Measurements from ENCODE around the gene LYPD1.

The LYPD1 gene

GRCh38 chr2:132627536-132627935 lies 42.5 kb downstream of the LYPD1 start:
- DNase-seq = no peak

DNA sequence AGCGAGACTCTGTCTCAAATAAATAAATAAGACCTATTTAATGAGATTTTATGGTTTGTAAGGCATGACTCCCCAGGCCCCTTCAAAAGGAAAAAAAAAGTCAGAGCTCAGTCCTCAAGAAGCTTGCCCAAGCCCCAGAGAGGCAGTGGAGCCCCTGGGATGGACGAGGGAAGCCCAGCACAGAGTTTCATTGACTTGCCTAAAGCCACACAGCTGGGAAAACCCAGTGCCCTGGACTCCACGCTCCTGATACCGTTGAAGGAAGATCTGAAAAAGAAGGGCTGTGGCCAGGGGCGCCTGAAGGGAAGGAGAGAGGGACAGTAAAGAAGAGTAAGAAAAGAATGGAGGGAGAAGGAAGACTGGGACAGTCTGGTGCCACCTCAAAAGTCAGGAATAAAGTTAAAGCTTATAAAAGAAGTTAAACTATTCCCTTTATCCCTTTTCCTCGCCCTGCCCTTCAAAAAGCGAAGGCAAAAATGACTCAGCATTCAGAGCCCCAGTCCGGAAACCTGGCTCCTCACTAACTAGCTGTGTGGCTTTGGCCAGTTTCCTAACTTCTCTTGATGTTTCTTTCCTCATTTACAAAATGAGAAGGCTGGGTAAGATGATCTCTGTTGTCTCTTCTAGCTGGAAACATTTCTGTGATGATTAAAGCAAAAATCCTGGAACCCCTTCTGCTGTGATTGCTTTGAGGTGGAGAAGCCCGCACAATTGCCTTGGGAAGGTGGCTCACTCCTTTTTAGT lies 46.7 kb downstream of the LYPD1 start:
- no peak for DNase-seq

GRCh38 chr2:132621131-132621875 lies 48.7 kb downstream of the LYPD1 start:
- DNase-seq = no peak

GRCh38 chr2:132620115-132620514 lies 49.9 kb downstream of the LYPD1 start:
- no peak for DNase-seq

DNA sequence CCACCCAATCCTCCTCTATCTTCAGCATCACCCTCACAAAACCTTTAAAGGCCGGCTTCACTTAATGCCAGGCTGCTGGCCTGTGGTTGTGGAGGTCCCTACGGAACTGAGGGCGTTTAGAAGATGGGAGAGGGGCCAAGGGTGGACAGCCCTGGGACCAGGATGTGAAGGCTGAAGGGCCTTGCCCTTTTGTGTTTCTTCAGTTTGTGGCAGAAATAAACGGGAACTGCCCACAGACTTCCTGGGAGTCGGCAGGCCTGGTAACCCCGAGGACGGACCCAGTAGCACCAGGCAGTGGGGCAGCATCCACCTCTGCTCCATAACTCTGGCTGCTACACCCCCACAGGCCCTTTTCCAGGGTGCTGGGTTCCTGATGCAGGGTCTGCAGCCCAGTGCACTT lies 51.3 kb downstream of the LYPD1 start:
- no peak for DNase-seq

DNA sequence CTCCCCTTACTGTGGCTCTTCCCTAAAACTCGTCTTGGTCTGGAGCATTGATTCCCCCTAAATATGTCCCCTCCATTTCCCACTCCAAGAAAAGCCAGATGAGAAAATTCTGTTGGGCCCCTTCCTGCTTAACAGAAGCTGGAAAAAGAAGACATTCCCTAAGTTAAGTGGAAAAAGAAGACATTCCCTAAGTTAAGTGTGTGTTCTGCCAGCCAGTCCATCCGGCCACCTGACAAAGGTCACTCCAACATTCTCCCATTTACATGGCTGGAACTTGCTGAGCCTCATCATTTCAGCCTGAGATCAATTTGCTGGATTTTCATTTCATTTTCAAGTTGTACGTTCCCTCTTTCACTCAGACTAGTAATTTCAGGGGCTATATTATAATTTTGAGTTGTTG lies 52.0 kb downstream of the LYPD1 start:
- DNase-seq = no peak

- no peak for DNase-seq
Measured at GRCh38 chr2:132615329-132616085, 54.5 kb downstream of the LYPD1 start.

- no peak for DNase-seq
Measured at GRCh38 chr2:132611719-132612118, 58.3 kb downstream of the LYPD1 start.

DNA sequence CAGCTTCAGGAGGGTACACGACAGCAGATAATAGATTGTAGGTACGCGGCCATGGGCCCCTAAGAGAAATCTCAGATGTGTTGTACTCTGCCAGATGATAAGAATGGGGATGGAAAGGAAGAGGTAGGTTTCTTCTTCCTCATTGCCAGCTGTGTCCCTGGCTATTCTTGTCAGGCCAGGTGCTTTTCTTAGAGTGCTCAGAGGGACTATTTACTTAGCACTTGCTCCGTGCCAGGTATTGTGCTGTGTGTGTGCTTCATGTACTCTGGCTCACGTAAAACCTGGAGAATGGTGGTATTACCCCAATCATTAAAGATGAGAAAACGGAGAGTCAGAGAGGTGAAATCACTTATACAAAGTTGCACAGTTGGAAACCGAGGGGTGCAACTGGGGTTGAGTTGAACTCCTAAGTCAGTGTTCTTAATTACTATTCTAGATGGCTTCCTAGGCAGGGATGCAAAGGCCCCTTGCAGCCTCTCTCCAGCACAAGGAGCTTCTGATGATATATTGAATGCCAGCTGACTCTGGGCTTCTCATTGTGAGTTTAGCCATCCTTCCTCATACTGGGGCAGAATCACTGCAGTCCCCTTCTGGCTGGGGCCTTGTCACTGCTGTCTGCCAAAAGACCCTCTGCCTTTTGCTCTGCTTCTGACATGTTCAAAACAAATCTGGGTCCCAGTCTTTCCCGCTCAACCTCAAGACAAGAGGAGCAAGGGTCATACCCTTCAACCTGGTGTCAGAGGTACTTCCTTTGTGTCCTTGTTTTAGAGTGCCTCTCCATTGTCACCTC lies 60.7 kb downstream of the LYPD1 start:
- DNase-seq = no peak

- no peak for DNase-seq
Measured at GRCh38 chr2:132608311-132608710, 61.7 kb downstream of the LYPD1 start.

GRCh38 chr2:132607426-132608090 lies 62.4 kb downstream of the LYPD1 start:
- DNase-seq = no peak

DNA sequence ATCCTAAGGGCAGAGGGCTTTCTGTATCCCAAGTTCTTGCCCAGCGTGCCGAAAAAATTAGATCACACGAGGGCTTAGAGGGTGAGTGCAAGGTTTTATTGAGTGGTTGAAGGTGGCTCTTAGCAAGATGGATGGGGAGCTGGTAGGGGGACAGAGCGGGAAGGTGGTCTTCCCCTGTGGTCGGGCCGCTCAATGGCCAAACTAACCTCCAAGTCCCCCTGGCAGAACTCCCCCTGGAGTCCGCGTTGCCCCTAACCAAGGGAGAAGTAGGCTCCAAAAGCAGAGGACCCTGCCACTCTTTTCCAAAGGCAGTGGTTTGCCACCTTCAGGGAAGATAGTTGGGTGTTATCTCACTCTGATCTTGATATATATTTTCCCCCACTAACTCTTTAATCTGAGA lies 63.4 kb downstream of the LYPD1 start:
- DNase-seq = no peak

DNA sequence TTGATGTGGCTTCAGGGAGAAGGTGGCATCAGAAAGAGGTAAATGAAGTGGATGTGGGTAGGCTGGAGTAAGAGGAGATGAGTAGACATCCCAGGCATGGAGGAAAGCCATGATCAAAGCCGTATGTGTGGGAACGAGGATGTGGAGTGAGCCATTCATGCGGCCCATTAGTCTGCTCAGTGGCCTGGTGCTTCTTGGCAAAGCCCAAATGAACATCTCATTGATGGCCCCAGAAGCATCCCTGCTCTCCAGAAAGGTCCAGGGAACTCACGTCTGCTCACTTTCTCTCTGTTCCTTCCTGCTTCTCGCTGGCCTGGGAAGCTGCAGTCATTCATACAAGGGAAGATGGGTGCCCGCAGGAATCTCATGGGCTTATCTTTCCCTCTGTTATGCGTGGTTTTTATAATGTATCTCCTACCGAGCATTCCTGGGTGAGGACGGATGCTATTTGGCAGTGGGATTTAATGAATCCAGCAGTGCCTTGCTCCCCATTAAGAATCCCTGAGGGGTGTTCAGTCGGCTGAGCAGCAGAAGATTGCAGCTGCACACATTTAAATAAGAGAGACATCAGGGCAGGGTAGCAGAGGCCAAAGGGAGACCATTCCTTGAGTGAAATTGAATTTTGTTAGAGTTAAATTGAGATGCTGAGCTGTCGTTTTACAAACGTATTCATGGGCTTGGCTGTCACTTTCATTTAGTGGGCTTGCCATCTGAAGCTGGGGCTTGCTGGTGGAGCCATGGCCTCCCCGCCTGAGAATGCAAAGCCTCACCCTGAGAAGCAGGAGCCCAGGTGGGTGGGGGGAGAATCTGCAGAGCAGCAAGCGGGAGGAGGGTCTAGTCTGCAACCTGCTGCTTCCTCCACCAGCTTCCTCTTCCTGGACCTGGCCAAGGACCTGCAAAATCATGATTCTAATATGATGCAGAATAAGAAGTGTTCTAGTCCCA lies 64.5 kb downstream of the LYPD1 start:
- no peak for DNase-seq

GRCh38 chr2:132604561-132604960 lies 65.4 kb downstream of the LYPD1 start:
- no peak for DNase-seq

- no peak for DNase-seq
Measured at GRCh38 chr2:132599556-132599955, 70.4 kb downstream of the LYPD1 start.

DNA sequence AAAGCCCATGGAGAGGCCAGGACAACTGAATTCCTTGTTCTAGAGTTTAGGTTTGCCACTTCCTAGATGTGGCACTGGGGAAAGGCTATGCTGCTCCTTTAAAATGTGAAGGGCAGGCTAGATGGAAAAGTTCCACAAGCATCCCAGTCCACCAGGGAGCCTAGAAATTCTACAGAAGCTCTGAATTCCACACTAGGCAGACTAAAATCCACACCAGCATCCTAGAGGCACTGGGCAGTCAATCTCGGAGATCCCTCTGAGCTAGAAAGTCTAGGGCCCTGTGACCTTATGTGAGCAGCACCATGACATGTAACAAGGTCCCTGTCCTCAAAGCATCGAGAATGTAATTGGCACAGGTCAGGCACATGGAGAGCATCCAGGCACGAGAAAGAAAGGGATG lies 71.5 kb downstream of the LYPD1 start:
- no peak for DNase-seq

- no peak for DNase-seq
Measured at GRCh38 chr2:132597831-132598230, 72.2 kb downstream of the LYPD1 start.

GRCh38 chr2:132597166-132597565 lies 72.8 kb downstream of the LYPD1 start:
- no peak for DNase-seq

DNA sequence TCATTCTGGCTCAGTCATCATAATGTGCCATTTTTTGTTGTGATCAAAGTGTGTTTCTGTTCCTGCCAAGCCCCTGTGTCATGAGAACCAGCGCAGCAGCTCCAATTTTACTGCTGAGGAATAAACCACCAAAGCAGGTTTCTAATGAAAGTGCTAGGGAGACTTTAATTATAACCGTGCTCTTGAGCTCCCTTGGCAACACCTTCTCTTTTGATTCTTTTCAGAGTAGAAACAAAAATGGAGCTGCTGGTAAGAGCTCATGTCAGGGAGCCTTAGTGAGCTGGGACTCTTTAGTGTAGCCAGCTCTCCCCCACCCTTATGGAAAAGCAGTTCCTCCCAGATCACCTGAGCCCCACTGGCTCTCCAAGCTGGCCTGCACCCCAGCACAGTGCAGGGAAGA lies 74.3 kb downstream of the LYPD1 start:
- DNase-seq = no peak

- DNase-seq = no peak
Measured at GRCh38 chr2:132595186-132595585, 74.8 kb downstream of the LYPD1 start.
